DOHH2 (cell line): Measurements from ENCODE around the gene SVIL.

Experiments
- H3F3A ChIP-seq: fragments of 200-600 bp; sonication (generic), shearing (Covaris generic); 2 replicates; pipeline ENCODE4 v1.6.0; 2016; ENCODE audit warnings: antibody characterized with exemption, mild to moderate bottlenecking; ENCODE audit not compliant: control insufficient read depth, insufficient read depth
- H3K27ac ChIP-seq: fragments of 200-600 bp; sonication (generic); 2 replicates; pipeline ENCODE4 v1.5.1; 2014; ENCODE audit warnings: low read depth, mild to moderate bottlenecking, low read length, moderate library complexity
- H3K27me3 ChIP-seq: fragments of 200-600 bp; sonication (generic); 2 replicates; pipeline ENCODE4 v1.6.1; 2014; ENCODE audit warnings: mild to moderate bottlenecking, low read length, mixed read lengths; ENCODE audit not compliant: control insufficient read depth
- H3K36me3 ChIP-seq: fragments of 200-600 bp; sonication (generic); 2 replicates; pipeline ENCODE4 v1.6.1; 2014; ENCODE audit warnings: mild to moderate bottlenecking, low read length, moderate library complexity, mixed read lengths; ENCODE audit not compliant: control insufficient read depth
- H3K4me1 ChIP-seq: fragments of 200-600 bp; sonication (generic); 2 replicates; pipeline ENCODE4 v1.6.1; 2014; ENCODE audit warnings: mild to moderate bottlenecking, low read length, mixed read lengths; ENCODE audit not compliant: control insufficient read depth
- H3K4me2 ChIP-seq: fragments of 200-600 bp; sonication (generic); 2 replicates; pipeline ENCODE4 v1.6.0; 2014; ENCODE audit warnings: mild to moderate bottlenecking, low read length, moderate library complexity
- H3K4me3 ChIP-seq: fragments of 200-600 bp; sonication (generic); 2 replicates; pipeline ENCODE4 v1.5.1; 2014; ENCODE audit warnings: mild to moderate bottlenecking, low read length, mixed read lengths
- H3K79me2 ChIP-seq: fragments of 200-600 bp; sonication (generic); 2 replicates; pipeline ENCODE4 v1.6.1; 2014; ENCODE audit warnings: mild to moderate bottlenecking, low read length, mixed read lengths; ENCODE audit not compliant: control insufficient read depth
- H3K9me2 ChIP-seq: fragments of 200-600 bp; sonication (generic); replicated peaks from 2 replicates; pipeline ENCODE4 v1.6.1; 2014; ENCODE audit warnings: mild to moderate bottlenecking, low read length, mixed read lengths; ENCODE audit not compliant: control insufficient read depth
- H3K9me3 ChIP-seq: fragments of 200-600 bp; sonication (generic); 2 replicates; pipeline ENCODE4 v1.6.1; 2014; ENCODE audit warnings: antibody characterized with exemption, low read length, mixed read lengths; ENCODE audit not compliant: control insufficient read depth, insufficient read depth
- H4K20me1 ChIP-seq: fragments of 200-600 bp; sonication (generic); 2 replicates; pipeline ENCODE4 v1.6.0; 2014; ENCODE audit warnings: low read depth, mild to moderate bottlenecking, antibody characterized with exemption, low read length, moderate library complexity; ENCODE audit not compliant: control insufficient read depth, insufficient read depth
- CTCF ChIP-seq: fragments of 200-600 bp; sonication (generic); IDR thresholded peaks from one replicate; pipeline ENCODE4 v1.5.1; 2014; ENCODE audit warnings: antibody characterized with exemption, mild to moderate bottlenecking, low read depth, low read length; ENCODE audit not compliant: poor library complexity, severe bottlenecking
- EZH2phosphoT487 ChIP-seq: fragments of 200-600 bp; sonication (generic); IDR thresholded peaks from 2 replicates; pipeline ENCODE4 v1.6.1; 2017; ENCODE audit warnings: borderline replicate concordance, mild to moderate bottlenecking, antibody characterized with exemption, low read length, moderate library complexity, mixed read lengths

Gene SVIL

GRCh38 chr10:29472301-29473086 is 162.3 kb downstream of the SVIL start:
- H3K4me1 ChIP-seq, result no peaks in the 10 kb centered on the region
- H4K20me1 ChIP-seq, result no peaks in the 10 kb centered on the region
- no peaks in the 10 kb centered on the region for H3K27me3 ChIP-seq
- H3K36me3 ChIP-seq, result no peaks in the 10 kb centered on the region
- TF ChIP-seq CTCF (no peak), EZH2phosphoT487 (no peak)
- no peaks in the 10 kb centered on the region for H3F3A ChIP-seq
- H3K79me2 ChIP-seq, result no peaks in the 10 kb centered on the region
- H3K9me3 ChIP-seq, result no peaks in the 10 kb centered on the region
- no peak overlapping the region for H3K27ac ChIP-seq
- no peak overlapping the region for H3K4me2 ChIP-seq
- H3K9me2 ChIP-seq, result no peaks in the 10 kb centered on the region
- no peak overlapping the region for H3K4me3 ChIP-seq

- Histone ChIP-seq H4K20me1 (no peaks in the 10 kb centered on the region), H3K27me3 (no peaks in the 10 kb centered on the region), H3K79me2 (no peaks in the 10 kb centered on the region), H3K9me3 (no peaks in the 10 kb centered on the region), H3K9me2 (no peaks in the 10 kb centered on the region), H3F3A (no peaks in the 10 kb centered on the region; the same call in 1 of the 2 replicates), H3K27ac (no peak overlapping the region), H3K4me1 (no peaks in the 10 kb centered on the region), H3K4me2 (no peak overlapping the region), H3K4me3 (no peak overlapping the region), H3K36me3 (no peaks in the 10 kb centered on the region)
- TF ChIP-seq CTCF, result no peak
- TF ChIP-seq EZH2phosphoT487, result no peak
Measured at GRCh38 chr10:29471544-29471859, 163.3 kb downstream of the SVIL start.

- no peak overlapping the region for H3K4me2 ChIP-seq
- H3K9me2 ChIP-seq, result no peaks in the 10 kb centered on the region
- H3K79me2 ChIP-seq, result no peaks in the 10 kb centered on the region
- H3K4me3 ChIP-seq, result no peak overlapping the region
- no peaks in the 10 kb centered on the region for H3K27me3 ChIP-seq
- no peaks in the 10 kb centered on the region for H3K9me3 ChIP-seq
- H3F3A ChIP-seq, result no peaks in the 10 kb centered on the region; the same call in 1 of the 2 replicates
- H4K20me1 ChIP-seq, result no peaks in the 10 kb centered on the region
- H3K27ac ChIP-seq, result no peak overlapping the region
- no peaks in the 10 kb centered on the region for H3K4me1 ChIP-seq
- no peak for TF ChIP-seq CTCF
- TF ChIP-seq EZH2phosphoT487, result no peak
- H3K36me3 ChIP-seq, result no peaks in the 10 kb centered on the region
Measured at GRCh38 chr10:29470843-29471543, 163.8 kb downstream of the SVIL start.
